GM21515 (cell line): ENCODE results near the gene GNG14.
"Not testable (repeated sequence)": the region's sequence is repeated elsewhere in the genome, so short reads cannot be mapped to it uniquely, and the experiment has no call there.

Source experiments
- ATAC-seq: cut with Tn5 transposase; IDR thresholded peaks from one replicate; pipeline ENCODE4 v1.9.1; 2021; ENCODE audit not compliant: unreplicated experiment

The GNG14 gene

GRCh38 chr19:12695997-12696365 lies 8.2 kb downstream of the GNG14 start:
- ATAC-seq = peak; percentile 7

GRCh38 chr19:12696366-12697335 lies 8.9 kb downstream of the GNG14 start, which contains the start of gene FBXW9:
Gene FBXW9, minus strand, starts transcription at chr19:12696631. Its CDS starts 50 bp downstream, at chr19:12696581.
- peak; percentile 61 for ATAC-seq

- ATAC-seq = not testable (repeated sequence)
These were observed 9.6 kb downstream of the GNG14 start for GRCh38 chr19:12697425-12697824.

- ATAC-seq = no peak
These were observed 10.3 kb downstream of the GNG14 start for GRCh38 chr19:12698138-12698537.

- no peak for ATAC-seq
These were observed 13.9 kb downstream of the GNG14 start for GRCh38 chr19:12701596-12702282.

GRCh38 chr19:12703046-12703445 lies 15.2 kb downstream of the GNG14 start:
- ATAC-seq = no peak

GRCh38 chr19:12705169-12705568 lies 17.4 kb downstream of the GNG14 start:
- no peak for ATAC-seq

- ATAC-seq = no peak
These were observed 18.0 kb downstream of the GNG14 start for GRCh38 chr19:12705654-12706331.

- no peak for ATAC-seq
These were observed 18.5 kb downstream of the GNG14 start for GRCh38 chr19:12706332-12706718.

- ATAC-seq = no peak
These were observed 20.8 kb downstream of the GNG14 start for GRCh38 chr19:12708641-12709040.

GRCh38 chr19:12711187-12711586 lies 23.4 kb downstream of the GNG14 start:
- no peak for ATAC-seq

GRCh38 chr19:12712077-12712476 lies 24.3 kb downstream of the GNG14 start:
- not testable (repeated sequence) for ATAC-seq

- not testable (repeated sequence) for ATAC-seq
These were observed 25.5 kb downstream of the GNG14 start for GRCh38 chr19:12713304-12713703.

- no peak for ATAC-seq
These were observed 27.3 kb downstream of the GNG14 start for GRCh38 chr19:12715102-12715501.

GRCh38 chr19:12715929-12716328 lies 28.1 kb downstream of the GNG14 start:
- no peak for ATAC-seq

- no peak for ATAC-seq
These were observed 32.5 kb downstream of the GNG14 start for GRCh38 chr19:12720296-12720695.

GRCh38 chr19:12720851-12721655 lies 33.3 kb downstream of the GNG14 start:
- no peak for ATAC-seq

- peak; percentile 29 for ATAC-seq
These were observed 34.1 kb downstream of the GNG14 start for GRCh38 chr19:12721656-12722565.

- ATAC-seq = peak; percentile 69
These were observed 35.0 kb downstream of the GNG14 start for GRCh38 chr19:12722566-12723380.
